GM23338 (cell line): ENCODE data around the gene CCNI. TPM values are rescaled to one million over a fixed set of nuclear protein-coding genes. Genes with fewer than 3 reads are reported as not detected.

Experiments
- ATAC-seq: fragments of 200-7000 bp; cut with Tn5 transposase; 3 replicates; pipeline ENCODE4 v1.9.1; 2020
- DNase-seq: peaks from one replicate; pipeline ENCODE4 v3.0.0-alpha.2; 2015; ENCODE audit warnings: low spot score
- H2AFZ ChIP-seq: fragments of 200-600 bp; sonication (generic); 2 replicates; pipeline ENCODE4 v1.8.0; 2016; ENCODE audit warnings: antibody characterized with exemption, mild to moderate bottlenecking, moderate library complexity
- H3F3A ChIP-seq: fragments of 200-600 bp; sonication (generic); replicated peaks from 2 replicates; pipeline ENCODE4 v1.8.0; 2017; ENCODE audit warnings: antibody characterized with exemption, mixed run types, low read depth
- H3K27ac ChIP-seq: fragments of 200-600 bp; sonication (generic); 2 replicates; pipeline ENCODE4 v1.6.1; 2016; ENCODE audit warnings: low read depth
- H3K27me3 ChIP-seq: fragments of 200-600 bp; sonication (generic); 2 replicates; pipeline ENCODE4 v1.8.0; 2016; ENCODE audit warnings: mild to moderate bottlenecking, mixed run types, moderate library complexity; ENCODE audit not compliant: insufficient read depth
- H3K36me3 ChIP-seq: fragments of 200-600 bp; sonication (generic); 2 replicates; pipeline ENCODE4 v1.8.0; 2016; ENCODE audit warnings: mild to moderate bottlenecking; ENCODE audit not compliant: insufficient read depth
- H3K4me1 ChIP-seq: fragments of 200-600 bp; sonication (generic); 2 replicates; pipeline ENCODE4 v1.8.0; 2016; ENCODE audit warnings: mild to moderate bottlenecking, moderate library complexity; ENCODE audit not compliant: insufficient read depth
- H3K4me2 ChIP-seq: fragments of 200-600 bp; sonication (generic); 2 replicates; pipeline ENCODE4 v1.7.1; 2017; ENCODE audit warnings: mixed run types
- H3K4me3 ChIP-seq: fragments of 200-600 bp; sonication (generic); 2 replicates; pipeline ENCODE4 v1.6.1; 2016; ENCODE audit warnings: mixed run types
- H3K79me2 ChIP-seq: fragments of 200-600 bp; sonication (generic); replicated peaks from 2 replicates; pipeline ENCODE4 v1.8.0; 2017; ENCODE audit warnings: mild to moderate bottlenecking; ENCODE audit not compliant: insufficient read depth
- H3K9me2 ChIP-seq: fragments of 200-600 bp; sonication (generic); 2 replicates; pipeline ENCODE4 v1.8.0; 2017; ENCODE audit not compliant: insufficient read depth
- H4K20me1 ChIP-seq: fragments of 200-600 bp; sonication (generic); replicated peaks from 2 replicates; pipeline ENCODE4 v1.8.0; 2017; ENCODE audit warnings: mild to moderate bottlenecking; ENCODE audit not compliant: insufficient read depth
- H3K27ac Mint-ChIP-seq: 2 replicates; pipeline ENCODE4 v1.8.0; 2020; ENCODE audit warnings: inconsistent platforms, mild to moderate bottlenecking, moderate library complexity, mixed read lengths
- H3K27me3 Mint-ChIP-seq: 3 replicates; pipeline ENCODE4 v1.8.0; 2022; ENCODE audit warnings: low read depth, mild to moderate bottlenecking, moderate library complexity, mixed read lengths, inconsistent platforms; ENCODE audit not compliant: insufficient read depth, poor library complexity
- H3K36me3 Mint-ChIP-seq: 3 replicates; pipeline ENCODE4 v1.8.0; 2021; ENCODE audit warnings: low read depth, mild to moderate bottlenecking, inconsistent platforms, moderate library complexity, mixed read lengths
- H3K4me1 Mint-ChIP-seq: 3 replicates; pipeline ENCODE4 v1.8.0; 2020; ENCODE audit warnings: mild to moderate bottlenecking, inconsistent platforms, mixed read lengths
- H3K4me3 Mint-ChIP-seq: 3 replicates; pipeline ENCODE4 v1.8.0; 2021; ENCODE audit warnings: moderate library complexity, mild to moderate bottlenecking, inconsistent platforms, mixed read lengths
- H3K9me3 Mint-ChIP-seq: 3 replicates; pipeline ENCODE4 v1.8.0; 2020; ENCODE audit warnings: moderate library complexity, mild to moderate bottlenecking, inconsistent platforms, mixed read lengths
- EZH2phosphoT487 ChIP-seq: fragments of 200-600 bp; sonication (generic); IDR thresholded peaks from one replicate; pipeline ENCODE4 v1.8.1; 2018; ENCODE audit warnings: antibody characterized with exemption; ENCODE audit not compliant: unreplicated experiment
- JUNB ChIP-seq: IDR thresholded peaks from one replicate; pipeline ENCODE4 v1.6.1; 2016; ENCODE audit warnings: antibody characterized with exemption; ENCODE audit not compliant: unreplicated experiment
- NANOG ChIP-seq: IDR thresholded peaks from 2 replicates; pipeline ENCODE4 v1.6.1; 2016; ENCODE audit warnings: antibody characterized with exemption, borderline replicate concordance
- STAT1 ChIP-seq: IDR thresholded peaks from one replicate; pipeline ENCODE4 v1.6.1; 2016; ENCODE audit warnings: antibody characterized with exemption; ENCODE audit not compliant: unreplicated experiment
- ZNF114 ChIP-seq: fragments of 250-450 bp; sonication (Bioruptor Pico); IDR thresholded peaks from 2 replicates; pipeline ENCODE4 v1.5.0; 2020; ENCODE audit warnings: mild to moderate bottlenecking, moderate library complexity
- polyA plus RNA-seq: library from polyadenylated mRNA; unstranded; fragments of >200 nt; fragmentation: Nextera tagmentation; extraction: Ambion mirVana; gene quantifications from 2 replicates; pipeline ENCODE4 v1.2.1, GENCODE V29; 2016
- total RNA-seq: library from RNA; depleted of rRNA; stranded (reverse); fragments of >200 nt; shearing (Covaris generic); gene quantifications from 2 replicates; pipeline ENCODE4 v1.2.3, GENCODE V29; 2014
- TF ChIP-seq, protein P1 (sequence below): IDR thresholded peaks from one replicate; pipeline ENCODE4 v1.6.1; 2018; ENCODE audit warnings: antibody characterized with exemption; ENCODE audit not compliant: unreplicated experiment
- TF ChIP-seq, protein P2 (sequence below): IDR thresholded peaks from 2 replicates; pipeline ENCODE4 v1.6.1; 2016; ENCODE audit warnings: antibody characterized with exemption
- TF ChIP-seq, protein P3 (sequence below), 2 experiments: fragments of 200-600 bp in 1 of 2; sonication (generic) in 1 of 2; conservative IDR thresholded peaks; 2 replicates each; pipeline versions ENCODE4 v1.5.1 to v1.6.1; 2016 to 2017; ENCODE audit warnings: antibody characterized with exemption in 2 of 2, low read depth in 2 of 2, mild to moderate bottlenecking in 2 of 2, moderate library complexity in 1 of 2

Gene CCNI
- total and polyA plus RNA-seq, 2 experiments from 2014 or later = 207 to 248 TPM

DNA sequence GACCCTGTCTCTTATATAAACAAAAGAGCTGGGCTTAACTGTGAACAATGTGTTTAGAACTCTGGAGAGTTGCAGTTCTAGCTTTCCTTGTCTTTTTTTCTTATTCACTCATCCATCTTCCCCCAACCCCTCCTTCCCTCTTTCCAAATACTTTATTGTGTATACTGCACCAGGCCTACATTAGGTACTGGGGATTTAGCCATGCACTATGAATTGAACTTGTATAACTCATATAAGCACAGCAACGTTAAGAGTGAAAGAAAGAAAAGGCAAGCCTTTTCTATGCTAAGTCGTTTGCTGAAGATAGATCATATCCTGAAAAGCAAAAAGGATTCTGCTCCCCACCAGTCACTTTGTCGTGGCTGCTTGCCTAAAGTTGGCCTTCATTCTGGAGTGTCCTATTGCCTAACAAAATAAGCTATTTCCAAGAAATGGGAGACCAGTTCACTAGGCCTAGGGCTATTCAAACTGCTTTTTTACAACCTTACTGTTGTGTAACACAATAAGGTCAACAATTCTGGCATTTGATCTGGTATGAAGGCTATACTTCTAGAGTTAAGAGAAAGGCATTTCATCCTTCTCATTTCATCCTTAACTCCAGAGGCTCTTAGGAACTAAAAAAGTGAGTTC is 32.2 kb downstream of the CCNI start (continued):
- TF ChIP-seq, protein P1, sequence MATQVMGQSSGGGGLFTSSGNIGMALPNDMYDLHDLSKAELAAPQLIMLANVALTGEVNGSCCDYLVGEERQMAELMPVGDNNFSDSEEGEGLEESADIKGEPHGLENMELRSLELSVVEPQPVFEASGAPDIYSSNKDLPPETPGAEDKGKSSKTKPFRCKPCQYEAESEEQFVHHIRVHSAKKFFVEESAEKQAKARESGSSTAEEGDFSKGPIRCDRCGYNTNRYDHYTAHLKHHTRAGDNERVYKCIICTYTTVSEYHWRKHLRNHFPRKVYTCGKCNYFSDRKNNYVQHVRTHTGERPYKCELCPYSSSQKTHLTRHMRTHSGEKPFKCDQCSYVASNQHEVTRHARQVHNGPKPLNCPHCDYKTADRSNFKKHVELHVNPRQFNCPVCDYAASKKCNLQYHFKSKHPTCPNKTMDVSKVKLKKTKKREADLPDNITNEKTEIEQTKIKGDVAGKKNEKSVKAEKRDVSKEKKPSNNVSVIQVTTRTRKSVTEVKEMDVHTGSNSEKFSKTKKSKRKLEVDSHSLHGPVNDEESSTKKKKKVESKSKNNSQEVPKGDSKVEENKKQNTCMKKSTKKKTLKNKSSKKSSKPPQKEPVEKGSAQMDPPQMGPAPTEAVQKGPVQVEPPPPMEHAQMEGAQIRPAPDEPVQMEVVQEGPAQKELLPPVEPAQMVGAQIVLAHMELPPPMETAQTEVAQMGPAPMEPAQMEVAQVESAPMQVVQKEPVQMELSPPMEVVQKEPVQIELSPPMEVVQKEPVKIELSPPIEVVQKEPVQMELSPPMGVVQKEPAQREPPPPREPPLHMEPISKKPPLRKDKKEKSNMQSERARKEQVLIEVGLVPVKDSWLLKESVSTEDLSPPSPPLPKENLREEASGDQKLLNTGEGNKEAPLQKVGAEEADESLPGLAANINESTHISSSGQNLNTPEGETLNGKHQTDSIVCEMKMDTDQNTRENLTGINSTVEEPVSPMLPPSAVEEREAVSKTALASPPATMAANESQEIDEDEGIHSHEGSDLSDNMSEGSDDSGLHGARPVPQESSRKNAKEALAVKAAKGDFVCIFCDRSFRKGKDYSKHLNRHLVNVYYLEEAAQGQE = no peak
- TF ChIP-seq NANOG (no peak), ZNF114 (CRISPR knock-in tag) (no peak), JUNB (no peak), STAT1 (no peak), EZH2phosphoT487 (no peak)
- TF ChIP-seq, protein P2, sequence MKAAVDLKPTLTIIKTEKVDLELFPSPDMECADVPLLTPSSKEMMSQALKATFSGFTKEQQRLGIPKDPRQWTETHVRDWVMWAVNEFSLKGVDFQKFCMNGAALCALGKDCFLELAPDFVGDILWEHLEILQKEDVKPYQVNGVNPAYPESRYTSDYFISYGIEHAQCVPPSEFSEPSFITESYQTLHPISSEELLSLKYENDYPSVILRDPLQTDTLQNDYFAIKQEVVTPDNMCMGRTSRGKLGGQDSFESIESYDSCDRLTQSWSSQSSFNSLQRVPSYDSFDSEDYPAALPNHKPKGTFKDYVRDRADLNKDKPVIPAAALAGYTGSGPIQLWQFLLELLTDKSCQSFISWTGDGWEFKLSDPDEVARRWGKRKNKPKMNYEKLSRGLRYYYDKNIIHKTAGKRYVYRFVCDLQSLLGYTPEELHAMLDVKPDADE = no peak
- TF ChIP-seq, protein P3, sequence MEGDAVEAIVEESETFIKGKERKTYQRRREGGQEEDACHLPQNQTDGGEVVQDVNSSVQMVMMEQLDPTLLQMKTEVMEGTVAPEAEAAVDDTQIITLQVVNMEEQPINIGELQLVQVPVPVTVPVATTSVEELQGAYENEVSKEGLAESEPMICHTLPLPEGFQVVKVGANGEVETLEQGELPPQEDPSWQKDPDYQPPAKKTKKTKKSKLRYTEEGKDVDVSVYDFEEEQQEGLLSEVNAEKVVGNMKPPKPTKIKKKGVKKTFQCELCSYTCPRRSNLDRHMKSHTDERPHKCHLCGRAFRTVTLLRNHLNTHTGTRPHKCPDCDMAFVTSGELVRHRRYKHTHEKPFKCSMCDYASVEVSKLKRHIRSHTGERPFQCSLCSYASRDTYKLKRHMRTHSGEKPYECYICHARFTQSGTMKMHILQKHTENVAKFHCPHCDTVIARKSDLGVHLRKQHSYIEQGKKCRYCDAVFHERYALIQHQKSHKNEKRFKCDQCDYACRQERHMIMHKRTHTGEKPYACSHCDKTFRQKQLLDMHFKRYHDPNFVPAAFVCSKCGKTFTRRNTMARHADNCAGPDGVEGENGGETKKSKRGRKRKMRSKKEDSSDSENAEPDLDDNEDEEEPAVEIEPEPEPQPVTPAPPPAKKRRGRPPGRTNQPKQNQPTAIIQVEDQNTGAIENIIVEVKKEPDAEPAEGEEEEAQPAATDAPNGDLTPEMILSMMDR (conservative IDR thresholded peaks at IDR 0.05; ENCODE audit: low read depth in 2 of 2) = no peak

DNA sequence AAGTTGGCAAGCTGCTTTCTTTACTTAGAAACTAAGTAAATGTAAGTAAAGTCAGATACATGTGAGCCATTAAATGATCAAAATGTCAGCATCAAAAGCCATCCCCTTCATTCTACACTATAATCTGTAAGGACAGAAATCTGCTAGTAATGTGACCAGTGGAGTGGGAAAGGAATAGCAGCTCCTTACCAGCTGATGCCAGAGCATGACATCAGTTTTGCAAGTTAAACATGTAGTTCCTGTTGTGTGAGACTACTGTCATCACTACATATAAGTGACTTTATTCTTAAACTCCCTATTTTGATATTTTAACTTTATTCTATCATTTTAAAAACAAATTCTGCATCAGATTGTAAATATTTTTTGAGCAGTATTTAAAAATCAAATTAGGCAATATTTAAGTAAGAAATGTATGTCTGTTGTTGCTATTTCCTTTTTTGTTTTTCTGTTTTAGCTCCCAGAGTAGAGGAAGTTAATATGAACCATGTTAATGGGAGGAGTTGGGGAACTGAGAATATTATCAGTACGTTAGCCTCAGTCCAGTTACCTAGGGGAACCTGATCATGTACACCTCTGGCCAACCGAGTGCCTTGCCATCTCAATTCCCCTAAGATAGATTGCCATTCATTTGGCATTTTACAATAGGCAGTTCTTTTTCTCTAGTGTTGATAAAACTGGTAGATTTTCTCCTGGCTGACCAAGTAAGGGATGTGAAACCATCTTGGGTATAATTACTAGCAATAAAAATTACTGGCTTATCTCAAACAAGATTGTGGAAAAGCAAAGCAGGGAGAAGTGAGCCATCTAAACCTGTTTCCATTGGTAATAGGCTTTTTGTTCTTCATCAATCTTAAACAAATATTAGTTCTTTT is 34.7 kb downstream of the CCNI start:
- Histone ChIP-seq H2AFZ (no peak overlapping the region), H3K4me2 (no peak overlapping the region), H3K9me2 (no peaks in the 10 kb centered on the region), H3K36me3 (no peaks in the 10 kb centered on the region), H3K79me2 (no peaks in the 10 kb centered on the region), H3K27me3 (no peaks in the 10 kb centered on the region), H3K27ac (no peak overlapping the region), H3F3A (0 out of 2 replicates have a peak, but pooled peaks cover under 1% of the 10 kb centered on the region), H3K4me3 (no peak overlapping the region), H3K4me1 (no peaks in the 10 kb centered on the region), H4K20me1 (no peaks in the 10 kb centered on the region)
- Mint-ChIP-seq H3K27me3 (no peaks in the 10 kb centered on the region), H3K4me3 (no peak overlapping the region), H3K4me1 (peaks cover 16% of the 10 kb centered on the region), H3K36me3 (peaks cover 3% of the 10 kb centered on the region; the same call in 2 of the 3 replicates), H3K27ac (no peak overlapping the region), H3K9me3 (no peaks in the 10 kb centered on the region)
- DNase-seq (no peak), ATAC-seq (no peak)
- TF ChIP-seq, protein P2 = no peak
- TF ChIP-seq, protein P1 = no peak
